Measurements from ENCODE around the gene PARD3. TPM values are rescaled to one million over a fixed set of nuclear protein-coding genes. Genes with fewer than 3 reads are reported as not detected.

PARD3 gene
- polyA plus RNA-seq, 2 of the 4 experiments (the other 2 are of a cell fraction), result 110 to 200 TPM

DNA sequence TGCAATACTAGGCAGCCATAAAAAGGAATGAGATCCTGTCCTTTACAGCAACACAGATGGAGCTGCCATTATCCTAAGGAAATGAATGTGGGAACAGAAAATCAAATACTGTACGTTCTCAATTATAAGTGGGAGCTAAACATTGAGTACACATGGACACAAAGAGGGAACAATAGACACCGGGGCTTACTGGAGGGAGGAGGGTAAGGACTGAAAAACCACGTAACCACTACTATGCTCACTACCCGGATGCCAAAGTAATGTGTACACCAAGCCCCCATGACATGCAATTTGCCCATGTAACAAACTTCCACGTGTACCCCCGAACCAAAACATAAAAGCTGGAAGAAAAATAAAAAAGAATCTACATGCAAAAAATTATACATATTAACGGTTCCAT lies 587.0 kb downstream of the PARD3 start:
- ATAC-seq (no peak), DNase-seq (ENCODE audit: low read depth in 1 of 2, low spot score in 1 of 2) (no peak), FAIRE-seq (no peak)
- Histone ChIP-seq H3K9me3 (peaks cover 7% of the 10 kb centered on the region), H3K4me2 (no peak overlapping the region), H3K27ac (0 out of 6 replicates have a peak overlapping the region, but pooled peaks of 1 of the 2 experiments have one; percentile 1), H3K4me1 (peaks cover 30% of the 10 kb centered on the region), H3K4me3 (no peak overlapping the region)
- no peak for TF ChIP-seq NPAS2 (CRISPR knock-in tag; IDR thresholded peaks at IDR 0.05; ENCODE audit: borderline replicate concordance)
- ChIA-PET POLR2A (no interaction called here), CTCF (interaction anchor here (1.0 to 1.3 kb wide), 2 partner anchors 12 to 409 kb away, joined by 3 read pairs; no protein-coding TSS in a partner anchor)
- WGBS (ENCODE audit: missing lambda C conversion rate), result 93% methylated on average over 7 of the region's 7 CpGs

DNA sequence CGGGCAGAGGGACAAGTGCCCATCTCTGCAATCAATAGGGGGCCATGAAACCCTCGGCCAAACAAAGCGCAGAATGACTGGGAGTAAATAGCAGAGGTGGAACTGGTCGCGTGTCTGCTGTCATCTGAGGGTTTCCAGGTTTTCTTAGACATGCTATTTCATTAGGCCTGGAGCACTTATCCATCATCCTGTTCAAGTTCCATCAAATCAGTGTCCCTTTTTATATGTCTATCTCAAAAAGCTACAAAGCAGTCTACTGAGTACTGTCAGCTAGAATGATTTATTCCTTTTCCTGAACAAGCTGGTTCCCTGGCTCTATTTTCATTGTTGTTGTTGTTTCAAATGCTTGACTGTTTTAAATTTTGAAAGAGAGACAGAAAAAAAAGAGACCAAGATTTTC lies 590.5 kb downstream of the PARD3 start:
- ATAC-seq (no peak), FAIRE-seq (no peak), DNase-seq (ENCODE audit: low read depth in 1 of 2, low spot score in 1 of 2) (no peak)
- H3K4me3 ChIP-seq, result no peak overlapping the region
- no peak for TF ChIP-seq PHF8 (IDR thresholded peaks at IDR 0.05; ENCODE audit: borderline replicate concordance, low read depth)
- no peak for TF ChIP-seq ZSCAN20 (CRISPR knock-in tag; IDR thresholded peaks at IDR 0.05)
- no peak for TF ChIP-seq HOXA7 (CRISPR knock-in tag; IDR thresholded peaks at IDR 0.05)
- TF ChIP-seq RCOR1 (IDR thresholded peaks at IDR 0.05; ENCODE audit: low read depth, low read length), result no peak
- no peak for TF ChIP-seq ZC3H11A (IDR thresholded peaks at IDR 0.05)
- no peak for TF ChIP-seq FOXS1 (CRISPR knock-in tag; IDR thresholded peaks at IDR 0.05)
- no peak for TF ChIP-seq BHLHE40 (IDR thresholded peaks at IDR 0.05; ENCODE audit: low read depth, low read length)
- no peak for TF ChIP-seq NPAS2 (CRISPR knock-in tag; IDR thresholded peaks at IDR 0.05; ENCODE audit: borderline replicate concordance)
- no peak for TF ChIP-seq SMC3 (IDR thresholded peaks at IDR 0.05)
- no peak for TF ChIP-seq TP53 (CRISPR knock-in tag; IDR thresholded peaks at IDR 0.05)
- 90% methylated on average over 5 of the region's 5 CpGs for WGBS (ENCODE audit: missing lambda C conversion rate)
- H3K4me2 ChIP-seq, result no peak overlapping the region
- POLR2A ChIA-PET, result no interaction called here
- peaks cover 7% of the 10 kb centered on the region for H3K9me3 ChIP-seq
- peak overlapping the region; percentile 61 to 70; a peak in 4 of 6 replicates for H3K27ac ChIP-seq
- peaks cover 30% of the 10 kb centered on the region for H3K4me1 ChIP-seq
- CTCF ChIA-PET, result interaction anchor here (1.4 kb wide), 2 partner anchors 11 to 17 kb away, joined by 3 read pairs; no protein-coding TSS in a partner anchor

DNA sequence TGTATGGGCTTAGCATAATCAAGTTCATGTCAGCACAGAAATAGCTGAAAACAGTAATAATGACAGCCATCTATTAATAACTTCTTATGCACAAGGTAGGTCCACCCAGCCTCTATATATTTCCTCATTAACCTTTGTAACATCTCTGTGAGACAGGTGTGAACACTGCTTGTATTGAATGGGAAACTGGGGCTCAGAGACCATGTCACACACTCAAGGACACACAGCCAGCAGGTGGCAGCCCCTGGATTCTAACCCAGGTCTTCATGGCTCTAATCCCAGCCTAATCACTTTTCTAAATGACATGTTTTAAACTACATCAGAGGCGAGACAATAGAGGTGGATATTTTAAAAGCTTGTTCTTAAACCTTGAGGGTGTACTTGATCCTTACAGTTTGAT lies 591.4 kb downstream of the PARD3 start:
- no peak for FAIRE-seq
- Histone ChIP-seq H3K4me2 (no peak overlapping the region), H3K9me3 (peaks cover 7% of the 10 kb centered on the region), H3K4me3 (no peak overlapping the region), H3K4me1 (peaks cover 30% of the 10 kb centered on the region), H3K27ac (peak overlapping the region; percentile 61 to 70; a peak in 4 of 6 replicates)
- ChIA-PET CTCF (interaction anchor here (1.4 kb wide), 2 partner anchors 10 to 16 kb away, joined by 3 read pairs; no protein-coding TSS in a partner anchor), POLR2A (no interaction called here)
- 68% methylated on average over 1 of the region's 1 CpG for WGBS (ENCODE audit: missing lambda C conversion rate)
- no peak for DNase-seq (ENCODE audit: low read depth in 1 of 2, low spot score in 1 of 2)
- TF ChIP-seq GATA3 (IDR thresholded peaks at IDR 0.05; ENCODE audit: borderline replicate concordance) (no peak), NR3C1 (IDR thresholded peaks at IDR 0.05) (no peak), RFX5 (IDR thresholded peaks at IDR 0.05) (no peak), SMC3 (IDR thresholded peaks at IDR 0.05) (peak; percentile 27; the same call in 1 of the 3 replicates), HOXA7 (CRISPR knock-in tag; IDR thresholded peaks at IDR 0.05) (no peak), HEYL (CRISPR knock-in tag; IDR thresholded peaks at IDR 0.05) (no peak), ZNF302 (CRISPR knock-in tag; IDR thresholded peaks at IDR 0.05) (no peak), EHF (CRISPR knock-in tag; IDR thresholded peaks at IDR 0.05) (no peak), JUN (IDR thresholded peaks at IDR 0.05) (no peak), RAD21 (conservative IDR thresholded peaks at IDR 0.05 in 1 of 2, IDR thresholded peaks at IDR 0.05 in 1 of 2) (0 out of 5 replicates have a peak, but pooled peaks of 1 of the 2 experiments have one; percentile 9), NFE2L2 (conservative IDR thresholded peaks at IDR 0.05; ENCODE audit: low read length) (no peak), HDAC2 (IDR thresholded peaks at IDR 0.05) (no peak)
- TF ChIP-seq, protein P1, sequence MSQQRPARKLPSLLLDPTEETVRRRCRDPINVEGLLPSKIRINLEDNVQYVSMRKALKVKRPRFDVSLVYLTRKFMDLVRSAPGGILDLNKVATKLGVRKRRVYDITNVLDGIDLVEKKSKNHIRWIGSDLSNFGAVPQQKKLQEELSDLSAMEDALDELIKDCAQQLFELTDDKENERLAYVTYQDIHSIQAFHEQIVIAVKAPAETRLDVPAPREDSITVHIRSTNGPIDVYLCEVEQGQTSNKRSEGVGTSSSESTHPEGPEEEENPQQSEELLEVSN (IDR thresholded peaks at IDR 0.05; ENCODE audit: borderline replicate concordance, low read depth), result no peak
- TF ChIP-seq, protein P2, sequence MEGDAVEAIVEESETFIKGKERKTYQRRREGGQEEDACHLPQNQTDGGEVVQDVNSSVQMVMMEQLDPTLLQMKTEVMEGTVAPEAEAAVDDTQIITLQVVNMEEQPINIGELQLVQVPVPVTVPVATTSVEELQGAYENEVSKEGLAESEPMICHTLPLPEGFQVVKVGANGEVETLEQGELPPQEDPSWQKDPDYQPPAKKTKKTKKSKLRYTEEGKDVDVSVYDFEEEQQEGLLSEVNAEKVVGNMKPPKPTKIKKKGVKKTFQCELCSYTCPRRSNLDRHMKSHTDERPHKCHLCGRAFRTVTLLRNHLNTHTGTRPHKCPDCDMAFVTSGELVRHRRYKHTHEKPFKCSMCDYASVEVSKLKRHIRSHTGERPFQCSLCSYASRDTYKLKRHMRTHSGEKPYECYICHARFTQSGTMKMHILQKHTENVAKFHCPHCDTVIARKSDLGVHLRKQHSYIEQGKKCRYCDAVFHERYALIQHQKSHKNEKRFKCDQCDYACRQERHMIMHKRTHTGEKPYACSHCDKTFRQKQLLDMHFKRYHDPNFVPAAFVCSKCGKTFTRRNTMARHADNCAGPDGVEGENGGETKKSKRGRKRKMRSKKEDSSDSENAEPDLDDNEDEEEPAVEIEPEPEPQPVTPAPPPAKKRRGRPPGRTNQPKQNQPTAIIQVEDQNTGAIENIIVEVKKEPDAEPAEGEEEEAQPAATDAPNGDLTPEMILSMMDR (IDR thresholded peaks at IDR 0.05), result peak; percentile 25; the same call in 1 of the 3 replicates
- ATAC-seq, result no peak

All from A549 (cell line).